ENCODE measurements around the gene DBF4.

The DBF4 gene

GRCh38 chr7:87886875-87887274 lies 10.6 kb downstream of the DBF4 start:
- no peak for TF ChIP-seq EP300 (IDR thresholded peaks at IDR 0.05; ENCODE audit: borderline replicate concordance)
- peak; percentile 9; the same call in 1 of the 2 replicates for TF ChIP-seq RAD21 (IDR thresholded peaks at IDR 0.05; ENCODE audit: low read depth)

- TF ChIP-seq MAX (IDR thresholded peaks at IDR 0.05) = no peak
- TF ChIP-seq TAF1 (IDR thresholded peaks at IDR 0.05; ENCODE audit: low read depth) = no peak
- TF ChIP-seq FOXM1 (IDR thresholded peaks at IDR 0.05; ENCODE audit: borderline replicate concordance, low read depth) = no peak
- TF ChIP-seq EP300 (IDR thresholded peaks at IDR 0.05; ENCODE audit: borderline replicate concordance) = no peak
- no peak for TF ChIP-seq ZBTB7A (IDR thresholded peaks at IDR 0.05; ENCODE audit: low read depth)
- TF ChIP-seq RAD21 (IDR thresholded peaks at IDR 0.05; ENCODE audit: low read depth) = no peak
- TF ChIP-seq EGR1 (IDR thresholded peaks at IDR 0.05) = no peak
- TF ChIP-seq CEBPB (IDR thresholded peaks at IDR 0.05) = no peak
- TF ChIP-seq NFIC (IDR thresholded peaks at IDR 0.05) = no peak
- no peak for TF ChIP-seq TEAD4 (IDR thresholded peaks at IDR 0.05)
- no peak for TF ChIP-seq CREB1 (IDR thresholded peaks at IDR 0.05; ENCODE audit: low read depth)
- no peak for TF ChIP-seq USF1 (IDR thresholded peaks at IDR 0.05)
- no peak for TF ChIP-seq TCF12 (IDR thresholded peaks at IDR 0.05; ENCODE audit: low read depth)
- no peak for TF ChIP-seq REST (IDR thresholded peaks at IDR 0.05; ENCODE audit: low read depth)
- no peak for TF ChIP-seq YY1 (IDR thresholded peaks at IDR 0.05; ENCODE audit: low read depth)
These were observed 19.1 kb downstream of the DBF4 start for GRCh38 chr7:87895363-87895762.

- no peak for TF ChIP-seq YY1 (IDR thresholded peaks at IDR 0.05; ENCODE audit: low read depth)
- TF ChIP-seq FOXM1 (IDR thresholded peaks at IDR 0.05; ENCODE audit: borderline replicate concordance, low read depth) = no peak
- TF ChIP-seq USF1 (IDR thresholded peaks at IDR 0.05) = no peak
- no peak for TF ChIP-seq NFIC (IDR thresholded peaks at IDR 0.05)
- TF ChIP-seq REST (IDR thresholded peaks at IDR 0.05; ENCODE audit: low read depth) = no peak
- no peak for TF ChIP-seq TEAD4 (IDR thresholded peaks at IDR 0.05)
- TF ChIP-seq RAD21 (IDR thresholded peaks at IDR 0.05; ENCODE audit: low read depth) = no peak
These were observed 23.0 kb downstream of the DBF4 start for GRCh38 chr7:87899255-87899654.

- TF ChIP-seq NFIC (IDR thresholded peaks at IDR 0.05) (no peak), EP300 (IDR thresholded peaks at IDR 0.05; ENCODE audit: borderline replicate concordance) (no peak), RAD21 (IDR thresholded peaks at IDR 0.05; ENCODE audit: low read depth) (no peak), ZBTB7A (IDR thresholded peaks at IDR 0.05; ENCODE audit: low read depth) (no peak), YY1 (IDR thresholded peaks at IDR 0.05; ENCODE audit: low read depth) (no peak), MAX (IDR thresholded peaks at IDR 0.05) (no peak), TCF12 (IDR thresholded peaks at IDR 0.05; ENCODE audit: low read depth) (no peak), CEBPB (IDR thresholded peaks at IDR 0.05) (no peak), TEAD4 (IDR thresholded peaks at IDR 0.05) (no peak), CREB1 (IDR thresholded peaks at IDR 0.05; ENCODE audit: low read depth) (no peak), REST (IDR thresholded peaks at IDR 0.05; ENCODE audit: low read depth) (no peak), TAF1 (IDR thresholded peaks at IDR 0.05; ENCODE audit: low read depth) (no peak), USF1 (IDR thresholded peaks at IDR 0.05) (no peak)
These were observed 35.8 kb downstream of the DBF4 start for GRCh38 chr7:87912121-87912520.

All from Ishikawa (cell line).